SU-DHL-6 (cell line): ENCODE data around the gene PDE3B.
"Not testable (repeated sequence)": the region's sequence is repeated elsewhere in the genome, so short reads cannot be mapped to it uniquely, and the experiment has no call there.

Experiments
- H2AFZ ChIP-seq: fragments of 200-600 bp; sonication (generic); 2 replicates; pipeline ENCODE4 v1.6.1; 2014; ENCODE audit warnings: low read depth, mild to moderate bottlenecking, moderate library complexity, mixed read lengths, antibody characterized with exemption, low read length; ENCODE audit not compliant: severe bottlenecking
- H3F3A ChIP-seq: fragments of 200-600 bp; shearing (Covaris generic); 2 replicates; pipeline ENCODE4 v1.6.0; 2016; ENCODE audit warnings: antibody characterized with exemption, mild to moderate bottlenecking; ENCODE audit not compliant: insufficient read depth
- H3K27ac ChIP-seq: fragments of 200-600 bp; sonication (generic); 2 replicates; pipeline ENCODE4 v1.5.1; 2016; ENCODE audit warnings: low read depth, mild to moderate bottlenecking, low read length, moderate library complexity, mixed read lengths
- H3K27me3 ChIP-seq: fragments of 200-600 bp; sonication (generic), shearing (Covaris generic); 2 replicates; pipeline ENCODE4 v1.6.0; 2014; ENCODE audit warnings: mild to moderate bottlenecking, low read length
- H3K36me3 ChIP-seq: fragments of 200-600 bp; sonication (generic); 2 replicates; pipeline ENCODE4 v1.6.1; 2014; ENCODE audit warnings: mild to moderate bottlenecking, low read length, mixed read lengths
- H3K4me2 ChIP-seq: fragments of 300-600, 200-600 bp; shearing (Covaris generic), sonication (generic); 2 replicates; pipeline ENCODE4 v1.6.0; 2014; ENCODE audit warnings: low read length, low read depth, mild to moderate bottlenecking; ENCODE audit not compliant: poor library complexity, severe bottlenecking
- H3K4me3 ChIP-seq: fragments of 200-600 bp; sonication (generic); 2 replicates; pipeline ENCODE4 v1.5.1; 2014; ENCODE audit warnings: antibody characterized with exemption, low read length, mild to moderate bottlenecking, mixed read lengths; ENCODE audit not compliant: insufficient read depth, poor library complexity, severe bottlenecking
- H3K79me2 ChIP-seq: fragments of 200-600 bp; sonication (generic); 2 replicates; pipeline ENCODE4 v1.6.1; 2014; ENCODE audit warnings: mild to moderate bottlenecking, low read length, moderate library complexity; ENCODE audit not compliant: insufficient read depth
- H3K9ac ChIP-seq: fragments of 200-600 bp; sonication (generic); 2 replicates; pipeline ENCODE4 v1.7.0; 2014; ENCODE audit warnings: mild to moderate bottlenecking, low read length
- H3K9me2 ChIP-seq: fragments of 200-600 bp; sonication (generic); replicated peaks from 2 replicates; pipeline ENCODE4 v1.6.1; 2014; ENCODE audit warnings: low read length; ENCODE audit not compliant: insufficient read depth
- H3K9me3 ChIP-seq: fragments of 200-600 bp; sonication (generic); 2 replicates; pipeline ENCODE4 v1.6.1; 2014; ENCODE audit warnings: low read length, mixed read lengths; ENCODE audit not compliant: insufficient read depth
- H4K20me1 ChIP-seq: fragments of 200-600 bp; sonication (generic); 2 replicates; pipeline ENCODE4 v1.6.1; 2014; ENCODE audit warnings: low read depth, mild to moderate bottlenecking, antibody characterized with exemption, low read length, moderate library complexity, mixed read lengths
- CTCF ChIP-seq: fragments of 200-600 bp; sonication (generic); IDR thresholded peaks from one replicate; pipeline ENCODE4 v1.5.1; 2017; ENCODE audit warnings: antibody characterized with exemption, mild to moderate bottlenecking, low read length, moderate library complexity; ENCODE audit not compliant: insufficient read depth, poor library complexity, severe bottlenecking
- EZH2phosphoT487 ChIP-seq: fragments of 200-600 bp; sonication (generic), shearing (Covaris generic); conservative IDR thresholded peaks from 2 replicates; pipeline ENCODE4 v1.6.1; 2018; ENCODE audit warnings: mild to moderate bottlenecking, antibody characterized with exemption, low read length, moderate library complexity, mixed read lengths

PDE3B gene

GRCh38 chr11:14687456-14687855 lies 43.9 kb downstream of the PDE3B start:
- no peaks in the 10 kb centered on the region for H3K79me2 ChIP-seq
- H3K4me3 ChIP-seq, result no peak overlapping the region

GRCh38 chr11:14687943-14688627 lies 44.5 kb downstream of the PDE3B start:
- Histone ChIP-seq H3K9me3 (no peaks in the 10 kb centered on the region), H3K36me3 (no peaks in the 10 kb centered on the region), H2AFZ (no peak overlapping the region), H4K20me1 (no peaks in the 10 kb centered on the region; the same call in 1 of the 2 replicates), H3K4me2 (no peak overlapping the region), H3K27me3 (no peaks in the 10 kb centered on the region), H3F3A (no peaks in the 10 kb centered on the region), H3K79me2 (no peaks in the 10 kb centered on the region), H3K4me3 (no peak overlapping the region), H3K9ac (no peak overlapping the region), H3K27ac (no peak overlapping the region), H3K9me2 (no peaks in the 10 kb centered on the region)
- no peak for TF ChIP-seq EZH2phosphoT487
- TF ChIP-seq CTCF, result no peak

More at GRCh38 chr11:14687456-14687855, 43.9 kb downstream of the PDE3B start:
- Histone ChIP-seq H3K4me2 (no peak overlapping the region), H3K9ac (no peak overlapping the region), H3F3A (no peaks in the 10 kb centered on the region), H3K36me3 (no peaks in the 10 kb centered on the region), H2AFZ (no peak overlapping the region), H3K27ac (no peak overlapping the region), H4K20me1 (no peaks in the 10 kb centered on the region; the same call in 1 of the 2 replicates), H3K9me2 (no peaks in the 10 kb centered on the region), H3K27me3 (no peaks in the 10 kb centered on the region), H3K9me3 (no peaks in the 10 kb centered on the region)
- TF ChIP-seq CTCF (no peak), EZH2phosphoT487 (no peak)

- not testable (repeated sequence) for H3K4me2 ChIP-seq, H3K9me3 ChIP-seq, H3K36me3 ChIP-seq, H3K27me3 ChIP-seq, H3K79me2 ChIP-seq, H4K20me1 ChIP-seq, H3K4me3 ChIP-seq, H3F3A ChIP-seq, H3K27ac ChIP-seq, H2AFZ ChIP-seq, H3K9ac ChIP-seq, H3K9me2 ChIP-seq
Measured at GRCh38 chr11:14695656-14696055, 52.1 kb downstream of the PDE3B start.

- Histone ChIP-seq H2AFZ (no peak overlapping the region), H3K4me2 (no peak overlapping the region), H3K79me2 (no peaks in the 10 kb centered on the region), H3K27me3 (no peaks in the 10 kb centered on the region), H3K9me2 (no peaks in the 10 kb centered on the region), H3K4me3 (no peak overlapping the region), H3K9me3 (peaks cover 12% of the 10 kb centered on the region), H3F3A (no peaks in the 10 kb centered on the region), H3K27ac (no peak overlapping the region), H3K9ac (no peak overlapping the region), H3K36me3 (0 out of 2 replicates have a peak, but pooled peaks cover 5% of the 10 kb centered on the region), H4K20me1 (no peaks in the 10 kb centered on the region)
- TF ChIP-seq CTCF, result no peak
- no peak for TF ChIP-seq EZH2phosphoT487
Measured at GRCh38 chr11:14698771-14699170, 55.2 kb downstream of the PDE3B start.
